CD4-positive, alpha-beta T cell treated with Interleukin-4 for 4 hours (primary cell): Measurements from ENCODE around the gene TMC1.

ENCODE experiments used
- DNase-seq: peaks from one replicate; pipeline ENCODE4 v3.0.0-alpha.2; 2020

TMC1 gene

DNA sequence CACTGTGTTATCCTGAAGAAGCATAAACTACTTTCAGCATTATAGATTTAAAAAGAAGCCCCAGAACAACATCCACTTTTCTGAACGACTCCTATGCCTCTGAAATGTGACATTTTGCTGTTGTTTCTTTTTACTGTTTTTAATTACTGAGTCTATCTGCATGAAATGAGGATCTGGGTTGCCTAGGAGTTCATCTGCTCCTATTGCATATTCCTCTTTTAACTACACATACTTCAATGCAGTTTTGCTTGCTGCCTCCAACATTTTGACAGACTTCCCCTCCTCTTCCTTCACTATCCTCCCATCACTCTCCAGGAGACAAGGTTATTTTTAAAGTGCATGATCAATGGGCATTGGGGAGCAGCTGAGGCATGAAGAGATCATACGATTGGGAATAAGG is 164.5 kb downstream of the TMC1 start:
- no peak for DNase-seq

DNA sequence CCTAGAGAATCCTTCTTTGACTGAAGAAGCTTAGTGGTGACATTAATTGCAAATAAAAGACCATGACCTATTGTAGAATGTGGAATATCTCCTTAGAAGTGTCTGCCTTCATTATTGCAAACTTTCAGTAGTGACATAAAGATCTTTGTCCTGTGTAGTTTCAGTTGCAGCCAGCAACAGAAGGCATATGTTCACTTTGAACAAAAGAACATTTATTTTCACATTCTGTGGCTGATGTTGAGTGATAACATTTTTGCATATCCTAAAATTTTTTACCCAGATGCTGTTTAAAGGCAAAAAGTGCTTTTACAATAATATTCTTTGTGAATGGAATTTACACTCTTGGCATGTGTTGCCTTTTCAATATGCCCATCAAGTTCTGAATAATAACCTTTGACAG is 165.9 kb downstream of the TMC1 start:
- DNase-seq, result no peak

- DNase-seq, result no peak
These were observed 170.3 kb downstream of the TMC1 start for GRCh38 chr9:72691671-72692070.

DNA sequence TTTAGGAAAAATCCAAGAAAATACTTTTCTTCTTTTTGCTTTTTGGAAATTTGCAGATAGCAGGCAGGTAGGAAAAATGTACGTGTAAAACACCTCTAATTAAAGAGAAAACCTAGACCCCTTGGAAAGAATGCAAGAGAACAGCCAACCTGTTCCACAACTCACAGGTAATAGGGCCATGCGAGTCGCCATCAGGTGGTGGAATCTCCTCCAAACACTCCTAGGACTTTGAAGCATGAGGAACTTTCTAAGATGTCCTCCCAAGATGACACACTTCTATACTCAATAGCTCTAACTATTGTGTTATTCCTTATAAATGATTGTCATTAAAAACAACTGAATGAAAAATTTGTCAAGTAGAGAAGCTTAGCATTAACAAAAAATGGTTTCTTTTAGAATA is 174.0 kb downstream of the TMC1 start:
- DNase-seq, result no peak

GRCh38 chr9:72696511-72696910 is 175.1 kb downstream of the TMC1 start:
- no peak for DNase-seq

- no peak for DNase-seq
These were observed 180.1 kb downstream of the TMC1 start for GRCh38 chr9:72701510-72701909.

- no peak for DNase-seq
These were observed 182.2 kb downstream of the TMC1 start for GRCh38 chr9:72703574-72703973.

DNA sequence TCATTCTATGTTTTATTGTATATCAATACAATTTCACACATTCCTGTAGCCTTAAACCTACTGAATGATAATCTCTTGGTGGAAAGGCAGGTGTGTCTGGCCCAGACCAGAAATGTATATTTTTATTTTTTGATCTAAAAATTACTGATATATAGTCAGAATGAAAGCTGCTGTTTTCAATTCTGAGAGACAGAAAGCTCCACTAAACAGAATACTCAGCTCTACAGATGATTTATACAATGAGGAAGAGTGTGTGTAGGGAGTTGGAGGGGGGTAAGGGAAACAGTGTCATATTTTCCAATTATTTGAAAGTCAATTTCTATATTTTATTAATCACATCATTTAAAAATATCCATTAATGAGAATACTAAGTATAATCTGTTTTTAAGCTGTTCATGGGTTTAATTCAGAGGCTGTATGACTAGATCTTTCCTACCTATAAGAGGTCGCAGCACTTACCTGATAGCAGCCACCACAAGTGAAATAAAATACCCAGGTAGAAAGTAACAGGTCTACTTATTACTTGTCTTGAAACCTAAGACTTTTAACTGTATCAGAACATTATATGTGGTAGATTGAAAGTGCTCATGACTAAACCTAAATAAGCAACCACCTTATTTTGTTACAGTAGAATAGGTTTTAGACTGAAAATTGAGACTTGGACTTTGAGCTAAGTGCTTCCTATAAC is 183.4 kb downstream of the TMC1 start:
- DNase-seq, result no peak

DNA sequence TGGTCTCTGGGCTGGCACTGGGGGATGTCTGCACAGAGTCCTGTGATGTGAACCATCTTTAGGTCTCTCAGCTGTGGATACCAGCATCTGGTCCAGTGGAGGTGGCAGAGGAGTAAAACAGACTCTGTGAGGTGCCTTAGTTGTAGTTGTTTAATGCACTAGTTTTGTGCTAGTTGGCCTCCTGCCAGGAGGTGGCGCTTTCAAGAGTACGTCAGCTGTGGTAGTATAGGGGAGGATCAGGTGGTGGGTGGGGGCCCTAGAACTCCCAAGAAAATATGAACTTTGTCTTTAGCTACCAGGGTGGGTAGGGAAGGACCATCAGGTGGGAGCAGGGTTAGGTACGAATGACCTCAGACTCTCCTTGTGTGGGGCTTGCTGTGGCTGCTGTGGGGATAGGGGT is 197.1 kb downstream of the TMC1 start:
- DNase-seq, result no peak

DNA sequence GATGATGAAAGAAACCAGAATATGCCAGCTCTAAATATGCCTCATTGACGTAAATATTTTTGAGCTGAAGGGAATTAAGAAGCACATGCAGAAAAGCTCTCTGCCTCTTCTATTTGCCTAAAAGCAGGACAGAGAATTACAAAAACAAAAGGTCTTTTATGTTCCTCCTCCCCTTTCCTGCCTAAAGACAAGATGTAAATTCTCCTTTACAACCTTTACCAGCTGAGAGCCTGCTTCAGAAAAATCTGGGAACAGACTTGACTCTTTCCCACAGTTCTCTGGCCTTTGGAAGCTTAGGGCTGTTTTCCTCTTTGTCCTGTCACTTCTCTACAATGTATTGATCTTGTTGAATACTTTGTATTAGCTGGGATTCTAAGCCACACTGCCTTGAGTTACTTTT is 199.7 kb downstream of the TMC1 start:
- no peak for DNase-seq

DNA sequence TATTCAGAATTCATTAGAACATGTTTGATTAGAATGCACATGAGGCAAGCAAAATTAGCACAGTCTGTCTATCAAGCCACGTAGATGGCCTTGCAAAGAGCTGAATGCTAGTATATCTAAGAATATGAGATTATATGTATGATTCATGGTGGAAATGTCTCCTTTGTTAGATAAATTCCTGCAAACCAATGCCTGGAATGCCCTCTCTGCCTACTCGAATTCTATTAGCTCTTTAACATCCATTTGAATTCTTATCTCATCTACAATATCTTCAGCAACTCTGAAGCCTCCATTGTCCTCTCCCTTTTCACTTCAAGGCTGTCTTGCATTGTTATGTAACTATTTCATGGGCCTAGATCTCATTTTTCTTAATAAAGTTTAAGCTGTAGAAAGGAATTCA is 205.5 kb downstream of the TMC1 start:
- no peak for DNase-seq

DNA sequence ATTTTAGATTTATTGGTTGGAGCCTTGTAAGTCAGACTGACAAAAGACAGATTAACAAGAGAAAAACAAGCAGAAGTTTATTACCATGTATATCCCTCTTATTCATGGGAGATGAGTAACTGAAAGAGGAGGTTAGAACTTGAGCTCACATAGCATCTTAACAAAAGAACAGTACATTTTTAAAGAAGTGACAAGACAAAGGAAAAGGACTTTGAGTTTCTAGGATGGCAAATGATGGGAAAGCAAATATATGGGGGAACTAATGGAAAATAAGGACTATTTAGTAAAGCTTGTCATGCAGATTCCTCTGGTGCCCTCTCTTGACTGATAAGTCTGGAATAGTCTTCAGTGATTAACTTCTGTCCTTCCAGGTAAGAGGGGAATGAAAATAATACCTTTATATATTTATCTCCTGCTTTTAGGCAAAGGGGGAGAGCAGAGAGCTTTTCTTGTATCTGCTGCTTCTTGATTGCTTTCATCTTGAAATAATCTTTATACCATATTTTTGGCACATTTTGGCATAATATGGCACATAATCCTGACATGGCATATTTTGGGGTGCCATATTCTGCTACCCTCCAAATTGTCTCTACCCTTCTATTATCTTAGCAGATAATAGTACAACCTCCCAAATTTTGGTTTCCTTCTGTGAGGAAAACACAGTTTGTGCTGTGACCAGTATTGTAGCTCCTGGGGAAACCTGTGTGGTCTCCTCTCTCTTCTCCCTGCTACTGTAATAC is 206.8 kb downstream of the TMC1 start:
- no peak for DNase-seq

- DNase-seq, result no peak
These were observed 212.5 kb downstream of the TMC1 start for GRCh38 chr9:72733895-72734294.

DNA sequence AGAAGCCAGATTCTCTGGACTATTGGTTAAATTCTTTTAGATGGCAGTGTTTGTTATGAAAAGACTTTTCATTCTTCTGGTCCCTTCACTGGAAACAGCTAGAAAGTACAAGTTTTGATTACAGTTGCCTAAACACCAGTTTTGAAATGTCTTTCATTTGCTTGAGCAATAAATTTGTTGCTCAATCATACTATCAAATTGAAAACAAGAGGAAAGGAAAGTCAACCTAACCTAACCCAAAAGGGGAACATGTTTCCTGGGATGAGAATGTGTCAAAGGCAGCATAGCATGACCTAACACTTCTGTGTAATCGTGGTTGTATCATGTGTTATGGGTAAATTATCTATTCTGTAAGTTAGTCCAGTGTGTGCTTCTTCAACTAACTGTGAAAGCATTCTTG is 213.2 kb downstream of the TMC1 start:
- DNase-seq, result peak; percentile 1

- no peak for DNase-seq
These were observed 222.4 kb downstream of the TMC1 start for GRCh38 chr9:72743836-72744235.

DNA sequence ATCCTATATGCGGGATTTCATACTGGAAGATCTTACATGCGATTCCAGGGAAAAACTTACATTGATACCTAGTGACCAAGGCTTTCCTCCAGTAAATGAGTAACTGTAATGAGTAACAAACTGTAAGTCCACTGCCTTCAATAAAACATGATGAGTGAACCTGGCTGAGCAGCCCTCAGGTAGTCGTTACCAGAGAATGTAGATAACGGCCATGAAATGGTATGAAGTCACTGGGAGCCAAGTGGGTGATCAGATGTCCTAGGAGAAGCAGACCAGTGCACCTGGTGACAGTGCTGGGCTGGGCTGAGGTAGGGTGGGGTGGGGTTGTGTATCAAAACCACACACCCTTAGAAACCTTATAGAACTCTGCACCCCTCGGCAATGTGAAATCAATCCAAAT is 227.9 kb downstream of the TMC1 start:
- no peak for DNase-seq

- DNase-seq, result no peak
These were observed 230.1 kb downstream of the TMC1 start for GRCh38 chr9:72751541-72751940.

- no peak for DNase-seq
These were observed 232.0 kb downstream of the TMC1 start for GRCh38 chr9:72753266-72753893.

GRCh38 chr9:72755836-72756235 is 234.4 kb downstream of the TMC1 start:
- no peak for DNase-seq

GRCh38 chr9:72758944-72759343 is 237.5 kb downstream of the TMC1 start:
- no peak for DNase-seq

- no peak for DNase-seq
These were observed 241.6 kb downstream of the TMC1 start for GRCh38 chr9:72763022-72763421.

DNA sequence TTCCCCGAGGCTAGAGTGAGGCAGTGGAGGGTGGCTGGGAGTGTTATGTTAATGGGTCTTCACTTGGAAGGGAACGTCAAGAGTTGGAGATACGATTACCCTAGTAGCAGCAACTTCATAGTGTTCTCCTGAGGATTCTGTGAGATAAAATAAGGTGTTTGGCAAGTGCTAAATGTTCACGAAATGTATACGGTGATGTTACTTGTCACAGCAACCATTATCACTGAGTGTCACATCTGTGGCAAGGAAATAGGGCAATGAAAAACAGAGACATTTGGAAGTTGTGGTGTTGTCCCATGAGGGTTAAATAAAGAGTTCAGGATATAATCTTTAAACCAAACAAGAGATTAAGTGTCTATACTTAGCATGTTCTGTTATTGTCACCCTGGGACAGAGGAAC is 248.1 kb downstream of the TMC1 start:
- DNase-seq, result no peak

DNA sequence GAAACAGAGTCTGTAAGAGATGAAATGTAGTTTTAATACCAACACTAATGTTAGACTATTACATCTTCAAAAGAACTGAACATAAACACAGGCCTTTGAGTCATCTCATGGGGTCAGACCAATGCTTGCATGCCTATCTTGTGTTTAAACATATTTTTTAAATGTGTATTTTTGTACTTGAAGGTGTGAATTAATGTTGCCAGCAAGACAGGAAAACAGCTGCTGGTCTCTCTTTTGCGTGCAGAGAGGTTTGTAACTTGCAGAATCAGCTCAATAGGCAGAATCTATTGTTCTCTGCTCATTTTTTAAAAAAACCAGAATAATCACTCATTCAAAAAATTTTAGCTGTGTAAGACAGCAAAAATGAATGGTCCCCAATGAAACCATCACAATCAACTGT is 251.3 kb downstream of the TMC1 start:
- no peak for DNase-seq

DNA sequence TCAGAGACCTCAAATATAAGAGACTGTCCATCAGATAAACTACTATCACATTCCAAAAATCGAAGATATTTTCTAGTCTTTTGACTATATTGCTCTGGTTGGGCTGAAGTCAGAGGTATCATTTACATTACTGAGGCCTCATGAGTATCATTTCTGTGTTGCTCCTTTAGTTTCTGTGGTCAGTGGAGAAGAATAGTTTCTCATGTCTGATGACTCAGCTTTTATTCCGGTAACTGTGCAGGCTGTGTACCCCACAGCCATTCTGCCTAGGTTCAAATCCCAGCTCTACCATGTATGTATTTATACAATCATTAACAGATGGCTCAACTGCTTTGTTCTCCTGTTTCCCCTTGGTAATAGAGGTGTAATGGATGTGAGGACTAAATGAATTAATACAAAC is 252.2 kb downstream of the TMC1 start:
- DNase-seq, result no peak
